HEK293 (cell line): ENCODE measurements around the gene POU2AF3.

Experiments used
- CTCF ChIA-PET: fragments of 350-600 bp; formaldehyde crosslinking; extraction: SDS; loops from one replicate; lab custom pipeline; 2021; ENCODE audit warnings: antibody characterized with exemption; lab: Yijun Ruan, JAX
- POLR2A ChIA-PET: fragments of 300-600 bp; formaldehyde crosslinking; extraction: SDS; loops from one replicate; lab custom pipeline; 2020; ENCODE audit warnings: antibody characterized with exemption, inconsistent platforms; lab: Yijun Ruan, JAX
- H3K27ac ChIP-seq: fragments of 200-500 bp; sonication (Bioruptor generic); 2 replicates; pipeline ENCODE4 v1.5.1; 2014; ENCODE audit warnings: low read depth, low read length, control low read depth, inconsistent platforms; ENCODE audit errors: extremely low read depth
- H3K36me3 ChIP-seq, 2 experiments: fragments of 200-500 bp in 1 of 2; sonication (Bioruptor generic) in 1 of 2; 1 replicate in 1 of 2; 2 replicates in 1 of 2; pipeline ENCODE4 v1.5.1; 2014 to 2017; ENCODE audit warnings: inconsistent platforms in 2 of 2, low read length in 2 of 2; ENCODE audit not compliant: control insufficient read depth in 2 of 2, insufficient read depth in 1 of 2
- H3K4me1 ChIP-seq: fragments of 200-500 bp; sonication (Bioruptor generic); 2 replicates; pipeline ENCODE4 v1.5.1; 2014; ENCODE audit warnings: mild to moderate bottlenecking, low read length, inconsistent platforms; ENCODE audit not compliant: control insufficient read depth, insufficient read depth
- H3K4me3 ChIP-seq: 2 replicates; pipeline ENCODE4 v1.5.1; 2011; ENCODE audit warnings: low read depth, mild to moderate bottlenecking, control low read depth, low read length, moderate library complexity
- H3K9me3 ChIP-seq: fragments of 200-500 bp; sonication (Bioruptor generic); 2 replicates; pipeline ENCODE4 v1.5.1; 2014; ENCODE audit warnings: low read depth, low read length, inconsistent platforms; ENCODE audit not compliant: control insufficient read depth, insufficient read depth
- FEZF1 ChIP-seq: fragments of 450-650 bp; formaldehyde crosslinking; IDR thresholded peaks from 2 replicates; pipeline ENCODE4 v1.5.1; 2016; ENCODE audit warnings: missing biosample characterization, missing genetic modification characterization
- IKZF3 ChIP-seq: fragments of 450-650 bp; IDR thresholded peaks from 2 replicates; pipeline ENCODE4 v1.5.0; 2018; ENCODE audit warnings: missing biosample characterization, mild to moderate bottlenecking, missing genetic modification characterization, moderate library complexity
- MZF1 ChIP-seq: fragments of 450-650 bp; formaldehyde crosslinking; IDR thresholded peaks from 2 replicates; pipeline ENCODE4 v1.5.1; 2017; ENCODE audit warnings: missing biosample characterization, missing genetic modification characterization, borderline replicate concordance
- PRDM1 ChIP-seq: fragments of 450-650 bp; formaldehyde crosslinking; IDR thresholded peaks from 2 replicates; pipeline ENCODE4; 2016; ENCODE audit warnings: missing biosample characterization, missing genetic modification characterization
- SP7 ChIP-seq: fragments of 450-650 bp; formaldehyde crosslinking; IDR thresholded peaks from 2 replicates; pipeline ENCODE4 v1.5.1; 2016; ENCODE audit warnings: missing biosample characterization, missing genetic modification characterization
- TCF7L2 ChIP-seq: IDR thresholded peaks from 2 replicates; pipeline ENCODE4 v1.6.1; 2011; ENCODE audit warnings: low read depth, mild to moderate bottlenecking, inconsistent platforms, low read length, moderate library complexity, borderline replicate concordance
- TRIM28 ChIP-seq: IDR thresholded peaks from 2 replicates; pipeline ENCODE4 v1.6.1; 2011; ENCODE audit warnings: low read length, control low read depth, borderline replicate concordance
- ZIC2 ChIP-seq: fragments of 450-650 bp; formaldehyde crosslinking; IDR thresholded peaks from 2 replicates; pipeline ENCODE4 v1.5.1; 2016; ENCODE audit warnings: missing biosample characterization, missing genetic modification characterization
- ZNF114 ChIP-seq: fragments of 450-650 bp; formaldehyde crosslinking; IDR thresholded peaks from 2 replicates; pipeline ENCODE4 v1.5.0; 2017; ENCODE audit warnings: missing biosample characterization, missing genetic modification characterization
- ZNF121 ChIP-seq: fragments of 450-650 bp; formaldehyde crosslinking; IDR thresholded peaks from 2 replicates; pipeline ENCODE4 v1.5.1; 2016; ENCODE audit warnings: missing biosample characterization, missing genetic modification characterization
- ZNF133 ChIP-seq: fragments of 450-650 bp; formaldehyde crosslinking; IDR thresholded peaks from 2 replicates; pipeline ENCODE4 v1.5.1; 2016; ENCODE audit warnings: missing biosample characterization, missing genetic modification characterization
- ZNF169 ChIP-seq: fragments of 450-650 bp; formaldehyde crosslinking; IDR thresholded peaks from 2 replicates; pipeline ENCODE4 v1.5.1; 2016; ENCODE audit warnings: missing biosample characterization, missing genetic modification characterization
- ZNF223 ChIP-seq: fragments of 450-650 bp; formaldehyde crosslinking; IDR thresholded peaks from 2 replicates; pipeline ENCODE4 v1.5.1; 2016; ENCODE audit warnings: missing biosample characterization, missing genetic modification characterization
- ZNF266 ChIP-seq: fragments of 450-650 bp; formaldehyde crosslinking; IDR thresholded peaks from 2 replicates; pipeline ENCODE4 v1.5.1; 2016; ENCODE audit warnings: missing biosample characterization, missing genetic modification characterization, low read depth
- ZNF292 ChIP-seq: fragments of 450-650 bp; formaldehyde crosslinking; IDR thresholded peaks from 2 replicates; pipeline ENCODE4 v1.5.1; 2016; ENCODE audit warnings: low read depth, missing biosample characterization, missing genetic modification characterization, borderline replicate concordance
- ZNF335 ChIP-seq: fragments of 450-650 bp; formaldehyde crosslinking; conservative IDR thresholded peaks from 2 replicates; pipeline ENCODE4 v1.5.1; 2016; ENCODE audit warnings: missing biosample characterization, missing genetic modification characterization
- ZNF350 ChIP-seq: fragments of 450-650 bp; formaldehyde crosslinking; IDR thresholded peaks from 2 replicates; pipeline ENCODE4 v1.5.0; 2017; ENCODE audit warnings: missing biosample characterization, mild to moderate bottlenecking, missing genetic modification characterization
- ZNF426 ChIP-seq: fragments of 450-650 bp; formaldehyde crosslinking; IDR thresholded peaks from 2 replicates; pipeline ENCODE4 v1.5.1; 2017; ENCODE audit warnings: missing biosample characterization, missing genetic modification characterization, mild to moderate bottlenecking, inconsistent platforms, moderate library complexity
- ZNF473 ChIP-seq: fragments of 450-650 bp; formaldehyde crosslinking; IDR thresholded peaks from 2 replicates; pipeline ENCODE4 v1.5.1; 2017; ENCODE audit warnings: missing biosample characterization, missing genetic modification characterization
- ZNF529 ChIP-seq: fragments of 450-650 bp; formaldehyde crosslinking; IDR thresholded peaks from 2 replicates; pipeline ENCODE4 v1.5.1; 2017; ENCODE audit warnings: missing genetic modification characterization, missing biosample characterization; ENCODE audit not compliant: insufficient replicate concordance
- ZNF621 ChIP-seq: fragments of 450-650 bp; formaldehyde crosslinking; IDR thresholded peaks from 2 replicates; pipeline ENCODE4 v1.5.1; 2017; ENCODE audit warnings: missing biosample characterization, missing genetic modification characterization
- ZNF707 ChIP-seq: fragments of 450-650 bp; formaldehyde crosslinking; IDR thresholded peaks from 2 replicates; pipeline ENCODE4 v1.5.1; 2016; ENCODE audit warnings: missing biosample characterization, missing genetic modification characterization
- ZNF776 ChIP-seq: fragments of 450-650 bp; formaldehyde crosslinking; IDR thresholded peaks from 2 replicates; pipeline ENCODE4 v1.5.0; 2017; ENCODE audit warnings: missing biosample characterization, missing genetic modification characterization, borderline replicate concordance
- ZNF843 ChIP-seq: fragments of 450-650 bp; formaldehyde crosslinking; IDR thresholded peaks from 2 replicates; pipeline ENCODE4 v1.5.1; 2016; ENCODE audit warnings: missing biosample characterization, missing genetic modification characterization
- ZSCAN30 ChIP-seq: fragments of 450-650 bp; IDR thresholded peaks from 2 replicates; pipeline ENCODE4 v1.5.1; 2018; ENCODE audit warnings: missing biosample characterization, mild to moderate bottlenecking, missing genetic modification characterization, moderate library complexity
- TF ChIP-seq, protein P1 (sequence below): fragments of 450-650 bp; formaldehyde crosslinking; IDR thresholded peaks from 2 replicates; pipeline ENCODE4 v1.5.1; 2016; ENCODE audit warnings: missing biosample characterization, missing genetic modification characterization
- TF ChIP-seq, protein P2 (sequence below): sonication (generic); formaldehyde crosslinking; IDR thresholded peaks from 2 replicates; pipeline ENCODE4 v1.8.1; 2022; ENCODE audit warnings: mild to moderate bottlenecking, moderate library complexity, missing genetic modification reagents
- TF ChIP-seq, protein P3 (sequence below): fragments of 450-650 bp; IDR thresholded peaks from 2 replicates; pipeline ENCODE4 v1.5.1; 2018; ENCODE audit warnings: missing biosample characterization, mild to moderate bottlenecking, missing genetic modification characterization

Gene POU2AF3

DNA sequence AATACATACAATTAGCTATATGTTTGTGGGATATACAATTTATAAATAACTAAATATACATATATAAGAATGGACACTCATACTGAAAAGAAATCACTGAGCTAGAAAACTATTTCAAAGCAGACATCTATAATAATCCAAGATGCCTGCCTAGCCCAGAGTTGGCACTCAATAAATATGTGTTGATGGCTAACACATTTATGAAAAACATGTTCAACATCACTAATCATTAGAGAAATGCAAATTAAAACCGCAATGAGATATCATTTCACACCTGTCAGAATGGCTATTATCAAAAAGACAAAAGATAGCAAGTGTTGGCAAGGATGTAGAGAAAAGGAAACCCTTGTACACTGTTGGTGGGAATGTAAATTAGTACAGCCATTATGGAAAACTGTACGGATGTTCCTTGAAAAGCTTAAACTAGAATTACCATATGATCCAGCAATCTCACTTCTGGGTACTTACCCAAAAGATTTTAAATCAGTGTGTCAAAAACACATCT lies 50.9 kb downstream of the POU2AF3 start:
- Histone ChIP-seq H3K27ac (no peak overlapping the region), H3K4me1 (no peaks in the 10 kb centered on the region), H3K4me3 (no peak overlapping the region), H3K36me3 (no peaks in the 10 kb centered on the region), H3K9me3 (no peaks in the 10 kb centered on the region)
- TF ChIP-seq ZNF223 (tag by site-specific recombination) (no peak), ZNF169 (no peak), ZNF707 (tag by site-specific recombination) (no peak), MZF1 (tag by site-specific recombination) (no peak), ZNF266 (tag by site-specific recombination) (no peak)
- TF ChIP-seq, protein P1, sequence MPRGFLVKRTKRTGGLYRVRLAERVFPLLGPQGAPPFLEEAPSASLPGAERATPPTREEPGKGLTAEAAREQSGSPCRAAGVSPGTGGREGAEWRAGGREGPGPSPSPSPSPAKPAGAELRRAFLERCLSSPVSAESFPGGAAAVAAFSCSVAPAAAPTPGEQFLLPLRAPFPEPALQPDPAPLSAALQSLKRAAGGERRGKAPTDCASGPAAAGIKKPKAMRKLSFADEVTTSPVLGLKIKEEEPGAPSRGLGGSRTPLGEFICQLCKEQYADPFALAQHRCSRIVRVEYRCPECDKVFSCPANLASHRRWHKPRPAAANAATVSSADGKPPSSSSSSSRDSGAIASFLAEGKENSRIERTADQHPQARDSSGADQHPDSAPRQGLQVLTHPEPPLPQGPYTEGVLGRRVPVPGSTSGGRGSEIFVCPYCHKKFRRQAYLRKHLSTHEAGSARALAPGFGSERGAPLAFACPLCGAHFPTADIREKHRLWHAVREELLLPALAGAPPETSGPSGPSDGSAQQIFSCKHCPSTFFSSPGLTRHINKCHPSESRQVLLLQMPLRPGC (tag by site-specific recombination) = no peak
- CTCF ChIA-PET = interaction anchor here (0.6 to 1.1 kb wide), 2 partner anchors 44 to 79 kb away, joined by 3 to 4 read pairs; no protein-coding TSS in a partner anchor
- POLR2A ChIA-PET = no interaction called here

DNA sequence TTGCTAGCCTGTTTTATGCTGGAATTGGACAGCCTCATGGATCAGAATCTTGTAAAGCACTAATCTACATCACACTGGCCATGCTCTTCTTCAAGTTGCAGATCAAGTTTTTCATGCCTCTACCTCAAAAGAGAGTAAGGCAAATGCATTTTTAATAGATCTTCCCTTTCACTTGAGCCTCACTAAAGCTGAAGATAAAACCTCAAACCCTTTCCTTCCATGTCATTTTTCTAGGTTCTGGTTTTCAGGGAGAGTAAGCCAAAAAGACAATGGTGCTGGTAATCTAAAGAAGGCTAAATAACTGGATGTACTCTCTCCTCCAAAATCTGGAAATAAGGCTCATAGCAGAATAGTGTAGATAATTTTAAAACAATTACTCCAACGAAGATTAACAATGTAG lies 52.5 kb downstream of the POU2AF3 start:
- H3K36me3 ChIP-seq = no peaks in the 10 kb centered on the region
- ChIA-PET CTCF (no interaction called here), POLR2A (interaction anchor here (0.5 kb wide), 1 partner anchor 15 kb away, joined by 4 read pairs; no protein-coding TSS in a partner anchor)
- H3K27ac ChIP-seq = no peak overlapping the region
- no peak overlapping the region for H3K4me3 ChIP-seq
- no peaks in the 10 kb centered on the region for H3K4me1 ChIP-seq
- TF ChIP-seq FEZF1 (no peak), TCF7L2 (no peak), PRDM1 (tag by site-specific recombination) (no peak), ZNF133 (tag by site-specific recombination) (no peak), ZNF114 (no peak), ZNF121 (tag by site-specific recombination) (no peak)
- TF ChIP-seq, all 188 proteins: peak for 0
- no peaks in the 10 kb centered on the region for H3K9me3 ChIP-seq

DNA sequence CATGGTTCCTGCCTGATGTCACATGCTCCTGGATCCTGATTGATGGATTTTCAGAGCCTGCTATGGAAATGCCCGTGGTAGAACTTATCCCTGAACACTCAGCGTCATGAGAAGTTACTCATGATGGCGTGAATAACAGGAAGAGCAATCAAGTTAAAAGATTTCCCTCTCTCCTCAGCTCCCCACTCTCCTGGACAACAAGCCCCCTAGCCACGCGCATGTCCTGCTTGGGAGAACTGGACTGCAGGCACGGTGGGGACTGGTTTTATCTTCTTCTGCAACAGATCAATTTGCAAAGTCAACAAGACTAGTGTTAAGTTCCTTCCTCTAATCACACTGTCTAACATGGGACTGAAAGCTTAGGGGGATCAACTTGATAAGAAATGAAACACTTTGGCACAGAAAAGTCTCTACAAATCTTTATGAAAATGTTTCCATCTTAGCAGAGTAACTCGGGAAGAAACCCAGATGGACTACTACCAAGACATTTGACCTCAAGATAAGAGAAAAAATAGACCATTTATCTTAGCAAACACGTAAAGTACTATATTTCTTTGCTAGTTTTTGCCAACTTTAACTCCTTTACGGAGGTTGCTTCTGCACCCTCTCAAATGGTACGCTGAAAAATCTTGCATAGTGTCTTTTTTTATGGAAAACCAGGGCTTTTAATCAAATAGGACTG lies 53.2 kb downstream of the POU2AF3 start:
- no peak overlapping the region for H3K27ac ChIP-seq
- H3K9me3 ChIP-seq = no peaks in the 10 kb centered on the region
- no peaks in the 10 kb centered on the region for H3K36me3 ChIP-seq
- CTCF ChIA-PET = interaction anchor here (0.6 kb wide), 1 partner anchor 45 kb away, joined by 3 read pairs; no protein-coding TSS in a partner anchor
- POLR2A ChIA-PET = interaction anchor here (0.5 kb wide), 1 partner anchor 15 kb away, joined by 4 read pairs; no protein-coding TSS in a partner anchor
- H3K4me1 ChIP-seq = no peaks in the 10 kb centered on the region
- H3K4me3 ChIP-seq = no peak overlapping the region
- TF ChIP-seq TCF7L2 (0 out of 2 replicates have a peak, but pooled peaks have one; percentile 27), ZNF621 (tag by site-specific recombination) (no peak), IKZF3 (tag by site-specific recombination) (no peak), ZNF350 (tag by site-specific recombination) (no peak), ZNF473 (tag by site-specific recombination) (no peak), TRIM28 (peak; percentile 92), ZSCAN30 (no peak), ZNF292 (tag by site-specific recombination) (no peak), ZNF776 (tag by site-specific recombination) (no peak), ZIC2 (tag by site-specific recombination) (no peak), ZNF843 (peak; percentile 60), FEZF1 (peak; percentile 35; the same call in 1 of the 2 replicates), ZNF529 (tag by site-specific recombination) (no peak), ZNF335 (tag by site-specific recombination) (0 out of 2 replicates have a peak, but pooled peaks have one; percentile 37), ZNF426 (no peak), SP7 (no peak)
- TF ChIP-seq, protein P2, sequence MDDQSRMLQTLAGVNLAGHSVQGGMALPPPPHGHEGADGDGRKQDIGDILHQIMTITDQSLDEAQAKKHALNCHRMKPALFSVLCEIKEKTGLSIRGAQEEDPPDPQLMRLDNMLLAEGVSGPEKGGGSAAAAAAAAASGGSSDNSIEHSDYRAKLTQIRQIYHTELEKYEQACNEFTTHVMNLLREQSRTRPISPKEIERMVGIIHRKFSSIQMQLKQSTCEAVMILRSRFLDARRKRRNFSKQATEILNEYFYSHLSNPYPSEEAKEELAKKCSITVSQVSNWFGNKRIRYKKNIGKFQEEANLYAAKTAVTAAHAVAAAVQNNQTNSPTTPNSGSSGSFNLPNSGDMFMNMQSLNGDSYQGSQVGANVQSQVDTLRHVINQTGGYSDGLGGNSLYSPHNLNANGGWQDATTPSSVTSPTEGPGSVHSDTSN (CRISPR knock-in tag) = no peak
- TF ChIP-seq, protein P3, sequence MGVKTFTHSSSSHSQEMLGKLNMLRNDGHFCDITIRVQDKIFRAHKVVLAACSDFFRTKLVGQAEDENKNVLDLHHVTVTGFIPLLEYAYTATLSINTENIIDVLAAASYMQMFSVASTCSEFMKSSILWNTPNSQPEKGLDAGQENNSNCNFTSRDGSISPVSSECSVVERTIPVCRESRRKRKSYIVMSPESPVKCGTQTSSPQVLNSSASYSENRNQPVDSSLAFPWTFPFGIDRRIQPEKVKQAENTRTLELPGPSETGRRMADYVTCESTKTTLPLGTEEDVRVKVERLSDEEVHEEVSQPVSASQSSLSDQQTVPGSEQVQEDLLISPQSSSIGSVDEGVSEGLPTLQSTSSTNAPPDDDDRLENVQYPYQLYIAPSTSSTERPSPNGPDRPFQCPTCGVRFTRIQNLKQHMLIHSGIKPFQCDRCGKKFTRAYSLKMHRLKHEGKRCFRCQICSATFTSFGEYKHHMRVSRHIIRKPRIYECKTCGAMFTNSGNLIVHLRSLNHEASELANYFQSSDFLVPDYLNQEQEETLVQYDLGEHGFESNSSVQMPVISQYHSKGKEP = 0 out of 2 replicates have a peak, but pooled peaks have one; percentile 62
